AG04450 (cell line): ENCODE results near the gene KRT3. TPM values are rescaled to one million over a fixed set of nuclear protein-coding genes. Genes with fewer than 3 reads are reported as not detected.

Experiments used
- CTCF ChIA-PET: fragments of 300-600, 350-600 bp; formaldehyde crosslinking; extraction: SDS; loops from one replicate; lab custom pipeline; 2022; ENCODE audit warnings: antibody characterized with exemption, inconsistent platforms; lab: Charles Lee
- POLR2A ChIA-PET: fragments of 350-600 bp; formaldehyde crosslinking; extraction: SDS; loops from one replicate; lab custom pipeline; 2021; ENCODE audit warnings: antibody characterized with exemption, inconsistent platforms; lab: Yijun Ruan, JAX
- DNase-seq: peaks from one replicate; pipeline ENCODE4 v3.0.0-alpha.2; 2011; ENCODE audit warnings: low read depth, low spot score
- H3K27ac ChIP-seq: one replicate; pipeline ENCODE4 v1.5.1; 2012; ENCODE audit warnings: low read depth, low read length, control low read depth
- H3K27me3 ChIP-seq: one replicate; pipeline ENCODE4 v1.6.0; 2012; ENCODE audit warnings: low read length; ENCODE audit not compliant: control insufficient read depth, insufficient read depth
- H3K4me3 ChIP-seq: 2 replicates; pipeline ENCODE4 v1.5.1; 2011; ENCODE audit warnings: mild to moderate bottlenecking, low read depth, low read length, control low read depth
- H3K9me3 ChIP-seq: 2 replicates; pipeline ENCODE4 v1.5.1; 2012; ENCODE audit warnings: low read length; ENCODE audit not compliant: control insufficient read depth, insufficient read depth
- polyA plus RNA-seq: library from polyadenylated mRNA; depleted of rRNA; stranded (reverse); fragments of >200 nt; gene quantifications from 2 replicates; pipeline ENCODE4 v1.2.3, GENCODE V29; 2011
- TF ChIP-seq, protein P1 (sequence below): IDR thresholded peaks from 2 replicates; pipeline ENCODE4 v1.5.1; 2011; ENCODE audit warnings: low read depth, low read length, control low read depth, inconsistent platforms

Gene KRT3
- polyA plus RNA-seq, 1 experiment: not detected

DNA sequence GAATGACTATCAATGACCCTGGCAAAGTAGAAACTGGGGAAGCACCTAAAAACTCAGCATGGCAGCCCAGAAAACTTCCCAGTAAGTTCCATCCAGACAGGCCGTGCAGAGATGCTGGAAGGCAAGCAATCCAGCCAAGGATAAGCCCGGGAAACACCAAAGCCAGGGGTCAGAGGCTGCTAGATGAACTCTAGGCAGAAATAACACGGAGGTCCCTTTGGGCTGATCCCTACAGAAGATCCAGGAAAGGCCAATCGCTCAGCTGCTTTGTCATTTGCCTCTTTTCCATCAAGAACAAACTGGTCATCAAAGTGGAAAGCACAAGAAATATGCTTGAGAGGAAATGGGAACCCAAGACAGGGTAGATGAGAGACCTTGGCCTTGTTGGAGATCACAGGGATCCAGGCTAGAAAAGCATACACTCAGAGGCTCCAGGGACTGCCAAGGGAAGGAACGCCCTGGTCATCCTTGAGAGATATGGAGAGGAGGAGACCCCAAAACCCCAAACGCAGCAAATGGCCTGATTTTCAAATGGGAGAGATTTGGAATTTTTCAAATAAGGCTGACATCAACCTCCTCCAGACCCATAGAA, 31.7 kb upstream of the KRT3 start:
- ChIA-PET CTCF (interaction anchor here (0.7 kb wide), 1 partner anchor 8 kb away, joined by 4 read pairs; no protein-coding TSS in a partner anchor), POLR2A (no interaction called here)
- TF ChIP-seq, protein P1, sequence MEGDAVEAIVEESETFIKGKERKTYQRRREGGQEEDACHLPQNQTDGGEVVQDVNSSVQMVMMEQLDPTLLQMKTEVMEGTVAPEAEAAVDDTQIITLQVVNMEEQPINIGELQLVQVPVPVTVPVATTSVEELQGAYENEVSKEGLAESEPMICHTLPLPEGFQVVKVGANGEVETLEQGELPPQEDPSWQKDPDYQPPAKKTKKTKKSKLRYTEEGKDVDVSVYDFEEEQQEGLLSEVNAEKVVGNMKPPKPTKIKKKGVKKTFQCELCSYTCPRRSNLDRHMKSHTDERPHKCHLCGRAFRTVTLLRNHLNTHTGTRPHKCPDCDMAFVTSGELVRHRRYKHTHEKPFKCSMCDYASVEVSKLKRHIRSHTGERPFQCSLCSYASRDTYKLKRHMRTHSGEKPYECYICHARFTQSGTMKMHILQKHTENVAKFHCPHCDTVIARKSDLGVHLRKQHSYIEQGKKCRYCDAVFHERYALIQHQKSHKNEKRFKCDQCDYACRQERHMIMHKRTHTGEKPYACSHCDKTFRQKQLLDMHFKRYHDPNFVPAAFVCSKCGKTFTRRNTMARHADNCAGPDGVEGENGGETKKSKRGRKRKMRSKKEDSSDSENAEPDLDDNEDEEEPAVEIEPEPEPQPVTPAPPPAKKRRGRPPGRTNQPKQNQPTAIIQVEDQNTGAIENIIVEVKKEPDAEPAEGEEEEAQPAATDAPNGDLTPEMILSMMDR: no peak
- Histone ChIP-seq H3K27me3 (peaks cover 2% of the 10 kb centered on the region), H3K4me3 (no peak overlapping the region), H3K9me3 (no peaks in the 10 kb centered on the region), H3K27ac (no peak overlapping the region)
- DNase-seq: no peak

DNA sequence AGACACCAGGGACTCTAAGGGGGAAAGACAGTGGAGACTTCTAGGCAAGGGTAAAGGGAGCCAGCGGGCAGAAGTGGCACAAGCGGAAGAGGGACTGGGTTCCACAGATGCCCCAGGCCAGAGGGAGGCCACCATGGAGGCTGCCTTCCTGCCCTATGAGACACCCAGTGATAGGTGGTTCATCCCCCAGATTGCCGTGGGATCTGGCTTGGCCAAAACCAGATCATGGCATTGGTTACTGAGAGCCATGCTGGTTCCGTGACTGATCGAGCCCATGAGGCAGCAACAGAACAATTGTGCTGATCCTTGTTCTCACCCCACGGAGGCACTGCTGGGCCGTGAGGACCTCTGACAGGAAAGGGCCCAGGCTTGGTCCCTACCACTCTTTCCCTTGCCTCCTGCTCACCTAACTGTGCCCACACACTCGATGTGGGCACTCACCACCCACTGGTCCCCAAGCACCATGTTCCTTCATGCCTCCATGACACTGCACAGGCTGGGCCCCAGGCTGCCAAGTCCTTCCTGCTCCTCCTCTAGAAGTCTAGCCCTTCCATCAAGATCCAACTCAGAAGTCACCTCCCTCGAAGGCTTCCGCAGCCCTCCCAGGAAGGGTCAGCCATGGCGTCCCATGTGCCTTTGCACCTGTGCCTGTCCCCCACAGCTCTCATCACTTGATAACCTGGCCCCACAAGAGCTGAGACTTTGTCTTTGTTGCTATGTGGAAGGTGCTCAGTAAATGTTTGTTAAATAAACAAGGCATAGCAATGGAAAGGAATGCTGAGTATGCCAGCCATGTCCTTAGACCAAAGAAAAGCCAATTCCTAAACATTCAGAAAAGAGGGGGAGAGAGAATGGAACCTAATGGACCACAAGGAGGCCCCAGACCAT, 30.9 kb upstream of the KRT3 start:
- CTCF ChIA-PET: interaction anchor here (0.7 kb wide), 1 partner anchor 53 kb away, joined by 4 read pairs; no protein-coding TSS in a partner anchor
- no peak for DNase-seq
- POLR2A ChIA-PET: no interaction called here
- peaks cover 2% of the 10 kb centered on the region for H3K27me3 ChIP-seq
- TF ChIP-seq, protein P1: no peak
- no peaks in the 10 kb centered on the region for H3K9me3 ChIP-seq
- H3K27ac ChIP-seq: no peak overlapping the region
- H3K4me3 ChIP-seq: no peak overlapping the region

DNA sequence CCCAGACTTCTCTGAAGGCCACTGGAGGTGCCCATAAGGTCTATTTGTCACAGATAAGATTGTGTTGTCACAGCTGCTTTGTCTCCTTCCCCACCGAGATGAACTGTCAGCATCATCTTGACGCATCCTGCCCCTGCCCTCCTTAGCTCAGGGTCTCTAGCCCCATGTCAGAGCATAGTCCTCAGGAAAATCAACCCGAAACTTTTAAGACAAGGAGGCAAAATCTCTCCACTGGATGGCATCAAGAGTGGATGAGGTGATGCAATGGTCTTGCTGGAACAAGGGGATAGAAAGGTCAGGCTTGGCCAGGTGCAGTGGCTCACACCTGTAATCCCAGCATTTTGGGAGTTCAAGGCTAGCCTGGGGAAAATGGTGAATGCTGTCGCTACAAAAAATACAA, 30.0 kb upstream of the KRT3 start:
- DNase-seq: no peak
- H3K27ac ChIP-seq: no peak overlapping the region
- CTCF ChIA-PET: no interaction called here

GRCh38 chr12:52824741-52825410, 29.0 kb upstream of the KRT3 start:
- POLR2A ChIA-PET: no interaction called here
- CTCF ChIA-PET: no interaction called here
- Histone ChIP-seq H3K9me3 (no peaks in the 10 kb centered on the region), H3K4me3 (no peak overlapping the region), H3K27me3 (peaks cover 8% of the 10 kb centered on the region), H3K27ac (no peak overlapping the region)
- TF ChIP-seq, protein P1: no peak
- no peak for DNase-seq

More for the DNA sequence above, 30.0 kb upstream of the KRT3 start:
- H3K27me3 ChIP-seq: peaks cover 2% of the 10 kb centered on the region
- H3K9me3 ChIP-seq: no peaks in the 10 kb centered on the region
- POLR2A ChIA-PET: no interaction called here
- TF ChIP-seq, protein P1: no peak
- no peak overlapping the region for H3K4me3 ChIP-seq
